Measurements from ENCODE around the gene CASP8. TPM values are rescaled to one million over a fixed set of nuclear protein-coding genes. Genes with fewer than 3 reads are reported as not detected.
A peak's percentile ranks its signal among the peaks of the same experiment; 100 is the strongest.

CASP8 gene
- total and polyA plus RNA-seq, 9 of the 15 experiments (the other 6 are each of a cell fraction or from before 2014, with no cell fraction given): 10.2 to 31.4 (median 19.4) TPM

DNA sequence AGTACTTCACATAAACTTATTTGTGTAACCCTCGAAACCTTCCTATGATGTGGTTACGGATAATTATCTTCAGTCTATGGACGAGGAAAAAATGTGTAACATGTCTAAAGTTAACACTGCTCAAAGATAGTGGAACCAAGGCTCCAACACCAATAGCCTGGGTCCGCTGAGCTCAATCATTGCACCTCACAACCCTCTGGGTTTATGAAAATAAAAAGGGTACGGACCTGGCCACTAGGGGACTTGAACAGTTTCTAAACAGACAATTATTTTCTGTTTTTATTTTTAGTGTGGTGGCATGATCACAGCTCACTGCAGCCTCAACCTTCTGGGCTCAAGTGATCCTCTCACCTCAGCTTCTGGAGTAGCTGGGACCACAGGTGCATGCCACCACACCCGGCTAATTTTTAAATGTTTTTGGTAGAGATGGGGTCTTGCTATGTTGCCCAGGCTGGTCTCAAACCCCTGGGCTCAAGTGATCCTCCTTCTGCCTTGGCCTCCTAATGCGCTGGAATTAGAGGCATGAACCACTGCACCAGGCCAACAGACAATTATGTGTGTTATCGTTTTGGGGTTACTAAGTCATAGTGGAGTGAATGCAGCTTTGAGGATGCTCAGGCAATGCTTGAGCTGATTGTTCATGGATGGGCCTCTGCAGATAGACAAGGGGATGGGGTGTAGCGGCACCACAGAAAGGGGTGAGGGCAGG is 10.1 kb downstream of the CASP8 start:
- intact Hi-C loops (cut with micrococcal nuclease) (no loop called here), in situ Hi-C loops (cut with MboI) (no loop called here)
- Histone ChIP-seq H3K27ac (ENCODE audit: extremely low read depth, low read depth, low read length) (peak overlapping the region; percentile 10; the same call in 1 of the 3 replicates), H3K9me1 (ENCODE audit: control insufficient read depth, insufficient read depth, low read length) (no peaks in the 10 kb centered on the region), H3K27me3 (ENCODE audit: control insufficient read depth in 2 of 2, insufficient read depth in 2 of 2, low read length in 2 of 2) (no peaks in the 10 kb centered on the region), H3K79me2 (ENCODE audit: control insufficient read depth, insufficient read depth, low read length) (0 out of 3 replicates have a peak, but pooled peaks cover 2% of the 10 kb centered on the region), H3K4me3 (no peak overlapping the region), H4K20me1 (replicated peaks; ENCODE audit: control insufficient read depth, insufficient read depth, low read length) (no peaks in the 10 kb centered on the region), H3K4me1 (replicated peaks in 1 of 2; ENCODE audit: control insufficient read depth in 2 of 2, insufficient read depth in 2 of 2, low read length in 2 of 2) (peaks cover 0 to 8% of the 10 kb centered on the region in 2 experiments; a peak in 3 of 5 replicates), H3K36me3 (ENCODE audit: control insufficient read depth, insufficient read depth, low read length) (peaks cover 56% of the 10 kb centered on the region; the same call in 2 of the 3 replicates), H3K9ac (ENCODE audit: insufficient read depth in 1 of 2, low read depth in 2 of 2, low read length in 2 of 2) (no peak overlapping the region), H3K4me2 (ENCODE audit: insufficient read depth, low read length) (peak overlapping the region; percentile 3; the same call in 1 of the 2 replicates), H3K9me3 (replicated peaks; ENCODE audit: control insufficient read depth, insufficient read depth, low read depth, low read length) (no peaks in the 10 kb centered on the region), H2AFZ (ENCODE audit: low read depth, low read length) (no peak overlapping the region)
- no peak for DNase-seq (ENCODE audit: extremely low read depth in 1 of 4, low spot score in 3 of 4)
- no TSS peak for BruUV-seq (replicated peaks)
- FAIRE-seq: no peak
- peak; percentile 61 for ATAC-seq
- 89% methylated on average over 9 of the region's 9 CpGs for WGBS (ENCODE audit: insufficient coverage, low coverage, missing lambda C conversion rate)
- TF ChIP-seq OTX1 (CRISPR knock-in tag; IDR thresholded peaks at IDR 0.05) (no peak), SMAD3 (CRISPR knock-in tag; conservative IDR thresholded peaks at IDR 0.05) (no peak), NR2C2 (CRISPR knock-in tag; IDR thresholded peaks at IDR 0.05) (no peak), NR2C2 (tag; IDR thresholded peaks at IDR 0.05) (no peak), MITF (IDR thresholded peaks at IDR 0.05) (no peak), ZNF717 (CRISPR knock-in tag; IDR thresholded peaks at IDR 0.05) (no peak), ZNF121 (CRISPR knock-in tag; conservative IDR thresholded peaks at IDR 0.05) (peak; percentile 72)
- POLR2A ChIA-PET: interaction anchor here (1.5 kb wide), 1 partner anchor 9 kb away, joined by 4 read pairs; no protein-coding TSS in a partner anchor
- CTCF ChIA-PET (ENCODE audit: low intra/inter-chr PET ratio): no interaction called here
